Mucosa of rectum (tissue), 2 donors: Measurements from ENCODE around the gene CES5A.
A peak's percentile ranks its signal among the peaks of the same experiment; 100 is the strongest.
"Not testable (repeated sequence)": the region's sequence is repeated elsewhere in the genome, so short reads cannot be mapped to it uniquely, and the experiment has no call there.

Experiments
- H3K27ac ChIP-seq, 2 donors: one replicate each; pipeline ENCODE4 v1.7.0; 2013; ENCODE audit warnings: inconsistent platforms in 2 of 2, low read depth in 2 of 2, low read length in 2 of 2
- H3K27me3 ChIP-seq, 2 donors: one replicate each; pipeline ENCODE4 v1.7.0; 2013; ENCODE audit warnings: low read length in 2 of 2; ENCODE audit not compliant: control insufficient read depth in 2 of 2, insufficient read depth in 2 of 2
- H3K36me3 ChIP-seq, 2 donors: one replicate each; pipeline ENCODE4 v1.7.0; 2013; ENCODE audit warnings: low read length in 2 of 2; ENCODE audit not compliant: control insufficient read depth in 2 of 2, insufficient read depth in 2 of 2
- H3K4me1 ChIP-seq, 2 donors: one replicate each; pipeline ENCODE4 v1.7.0; 2013; ENCODE audit warnings: low read length in 2 of 2, mild to moderate bottlenecking in 1 of 2; ENCODE audit not compliant: control insufficient read depth in 2 of 2, insufficient read depth in 2 of 2
- H3K4me3 ChIP-seq, 2 donors: one replicate each; pipeline ENCODE4 v1.7.0; 2013; ENCODE audit warnings: low read length in 2 of 2
- H3K9ac ChIP-seq, 2 donors: one replicate each; pipeline ENCODE4 v1.7.0; 2013; ENCODE audit warnings: low read length in 2 of 2, low read depth in 1 of 2, mild to moderate bottlenecking in 1 of 2
- H3K9me3 ChIP-seq, 2 donors: one replicate each; pipeline ENCODE4 v1.7.0; 2013; ENCODE audit warnings: low read length in 2 of 2; ENCODE audit not compliant: control insufficient read depth in 2 of 2
- donor health status: healthy.
- donor health status: Normal muscosa, but diverticular disease.

The CES5A gene

GRCh38 chr16:55832425-55832772 is 42.8 kb downstream of the CES5A start:
- Histone ChIP-seq H3K27me3 (no peaks in the 10 kb centered on the region), H3K27ac (peak overlapping the region in 1 of 2 donors; percentile 29), H3K4me3 (no peak overlapping the region), H3K36me3 (no peaks in the 10 kb centered on the region), H3K4me1 (no peaks in the 10 kb centered on the region), H3K9ac (no peak overlapping the region), H3K9me3 (no peaks in the 10 kb centered on the region)

GRCh38 chr16:55830658-55831294 is 44.4 kb downstream of the CES5A start:
- Histone ChIP-seq H3K9ac (no peak overlapping the region), H3K36me3 (no peaks in the 10 kb centered on the region), H3K4me1 (no peaks in the 10 kb centered on the region), H3K9me3 (no peaks in the 10 kb centered on the region), H3K27me3 (peaks cover 0 to 2% of the 10 kb centered on the region in 2 donors), H3K4me3 (no peak overlapping the region), H3K27ac (no peak overlapping the region)

GRCh38 chr16:55829232-55829631 is 45.9 kb downstream of the CES5A start:
- not testable (repeated sequence) for H3K9ac ChIP-seq

GRCh38 chr16:55828680-55829079 is 46.5 kb downstream of the CES5A start:
- Histone ChIP-seq H3K4me3 (no peak overlapping the region), H3K27me3 (peaks cover 0 to 2% of the 10 kb centered on the region in 2 donors), H3K9ac (no peak overlapping the region), H3K27ac (no peak overlapping the region), H3K4me1 (no peaks in the 10 kb centered on the region), H3K9me3 (no peaks in the 10 kb centered on the region), H3K36me3 (no peaks in the 10 kb centered on the region)

More at GRCh38 chr16:55829232-55829631, 45.9 kb downstream of the CES5A start:
- H3K36me3 ChIP-seq, H3K9me3 ChIP-seq, H3K4me1 ChIP-seq, H3K4me3 ChIP-seq, H3K27me3 ChIP-seq, H3K27ac ChIP-seq: not testable (repeated sequence)

- Histone ChIP-seq H3K9me3 (no peaks in the 10 kb centered on the region), H3K36me3 (no peaks in the 10 kb centered on the region), H3K9ac (no peak overlapping the region), H3K27ac (no peak overlapping the region), H3K27me3 (peaks cover 0 to 5% of the 10 kb centered on the region in 2 donors), H3K4me3 (no peak overlapping the region), H3K4me1 (no peaks in the 10 kb centered on the region)
Observed at GRCh38 chr16:55825115-55825728, 50.0 kb downstream of the CES5A start.

GRCh38 chr16:55824473-55825000 is 50.6 kb downstream of the CES5A start:
- no peaks in the 10 kb centered on the region for H3K36me3 ChIP-seq
- H3K4me3 ChIP-seq: no peak overlapping the region
- no peak overlapping the region for H3K9ac ChIP-seq
- H3K9me3 ChIP-seq: no peaks in the 10 kb centered on the region
- no peak overlapping the region for H3K27ac ChIP-seq
- peaks cover 0 to 5% of the 10 kb centered on the region in 2 donors for H3K27me3 ChIP-seq
- H3K4me1 ChIP-seq: no peaks in the 10 kb centered on the region

- no peak overlapping the region for H3K4me3 ChIP-seq
- H3K4me1 ChIP-seq: no peaks in the 10 kb centered on the region
- no peaks in the 10 kb centered on the region for H3K36me3 ChIP-seq
- no peak overlapping the region for H3K9ac ChIP-seq
- H3K27me3 ChIP-seq: peaks cover 0 to 8% of the 10 kb centered on the region in 2 donors
- no peak overlapping the region for H3K27ac ChIP-seq
- no peaks in the 10 kb centered on the region for H3K9me3 ChIP-seq
Observed at GRCh38 chr16:55822280-55822810, 52.8 kb downstream of the CES5A start.

GRCh38 chr16:55821210-55821609 is 54.0 kb downstream of the CES5A start:
- no peaks in the 10 kb centered on the region for H3K36me3 ChIP-seq
- H3K9ac ChIP-seq: no peak overlapping the region
- peaks cover 0 to 6% of the 10 kb centered on the region in 2 donors for H3K27me3 ChIP-seq
- no peak overlapping the region for H3K27ac ChIP-seq
- H3K4me1 ChIP-seq: no peaks in the 10 kb centered on the region
- H3K4me3 ChIP-seq: no peak overlapping the region
- no peaks in the 10 kb centered on the region for H3K9me3 ChIP-seq

- H3K27me3 ChIP-seq: peaks cover 0 to 6% of the 10 kb centered on the region in 2 donors
- no peak overlapping the region for H3K9ac ChIP-seq
- no peak overlapping the region for H3K4me3 ChIP-seq
- no peaks in the 10 kb centered on the region for H3K9me3 ChIP-seq
- no peaks in the 10 kb centered on the region for H3K36me3 ChIP-seq
- H3K4me1 ChIP-seq: no peaks in the 10 kb centered on the region
- H3K27ac ChIP-seq: no peak overlapping the region
Observed at GRCh38 chr16:55820615-55821014, 54.6 kb downstream of the CES5A start.

- Histone ChIP-seq H3K4me3 (no peak overlapping the region), H3K4me1 (no peaks in the 10 kb centered on the region), H3K36me3 (no peaks in the 10 kb centered on the region), H3K9ac (no peak overlapping the region), H3K9me3 (no peaks in the 10 kb centered on the region), H3K27me3 (peaks cover 0 to 11% of the 10 kb centered on the region in 2 donors), H3K27ac (no peak overlapping the region)
Observed at GRCh38 chr16:55817236-55817912, 57.8 kb downstream of the CES5A start.
